A549 (cell line): ENCODE measurements around the gene RFX1. TPM values are rescaled to one million over a fixed set of nuclear protein-coding genes. Genes with fewer than 3 reads are reported as not detected.

Source experiments
- ATAC-seq, 2 experiments: fragments of 200-7000 bp in 1 of 2; fragments of >200 bp in 1 of 2; cut with Nextera tagmentation in 1 of 2; cut with Tn5 transposase in 1 of 2; 3 replicates each; pipeline versions ENCODE4 v1.8.0 to v1.9.1; 2018 to 2020; ENCODE audit warnings: mild to moderate bottlenecking in 1 of 2, moderate library complexity in 1 of 2
- CTCF ChIA-PET: fragments of 300-600 bp; sonication (Branson Sonifier 250); formaldehyde crosslinking; extraction: SDS; loops from one replicate; lab custom pipeline; 2021; ENCODE audit warnings: antibody characterized with exemption, inconsistent platforms; lab: Yijun Ruan, JAX
- POLR2A ChIA-PET: fragments of 350-600 bp; formaldehyde crosslinking; extraction: SDS; loops from one replicate; lab custom pipeline; 2021; ENCODE audit warnings: antibody characterized with exemption, inconsistent platforms; lab: Yijun Ruan, JAX
- DNase-seq, 2 experiments: peaks; one replicate each; pipeline versions ENCODE4 v3.0.0 to v3.0.0-alpha.2; 2011 to 2016; ENCODE audit warnings: low read depth in 1 of 2, low spot score in 1 of 2
- FAIRE-seq: peaks from 2 replicates; lab custom pipeline; 2011; peaks lifted over from hg19 to GRCh38; lab: Jason Lieb, UNC
- H3K27ac ChIP-seq, 2 experiments: fragments of >200 bp; sonication (Bioruptor Twin); formaldehyde crosslinking; 3 replicates each; pipeline ENCODE4 v1.5.1; 2016 to 2017
- H3K4me1 ChIP-seq: fragments of >200 bp; sonication (Bioruptor Twin); formaldehyde crosslinking; 3 replicates; pipeline ENCODE4 v1.6.1; 2016
- H3K4me2 ChIP-seq: fragments of >200 bp; sonication (Bioruptor Twin); formaldehyde crosslinking; 3 replicates; pipeline ENCODE4 v1.6.1; 2016
- H3K4me3 ChIP-seq: fragments of >200 bp; sonication (Bioruptor Twin); formaldehyde crosslinking; 3 replicates; pipeline ENCODE4 v1.5.1; 2016
- H3K9me3 ChIP-seq: fragments of >200 bp; sonication (Bioruptor Twin); formaldehyde crosslinking; 3 replicates; pipeline ENCODE4 v1.6.1; 2016
- CBX8 ChIP-seq: fragments of 200-600 bp; sonication (generic); IDR thresholded peaks from 2 replicates; pipeline ENCODE4 v1.6.1; 2016
- CHD4 ChIP-seq: fragments of 200-600 bp; sonication (generic); IDR thresholded peaks from 2 replicates; pipeline ENCODE4 v1.6.1; 2016; ENCODE audit warnings: antibody characterized with exemption, mild to moderate bottlenecking, borderline replicate concordance
- EHF ChIP-seq: fragments of 250-450 bp; sonication (Bioruptor Pico); IDR thresholded peaks from 2 replicates; pipeline ENCODE4 v1.5.0; 2020; ENCODE audit warnings: mild to moderate bottlenecking
- EP300 ChIP-seq, 2 experiments: fragments of >200 bp; sonication (Bioruptor Twin); formaldehyde crosslinking; IDR thresholded peaks; 2 replicates in 1 of 2; 3 replicates in 1 of 2; pipeline ENCODE4 v1.6.1; 2016 to 2017
- FOSL2 ChIP-seq, 2 experiments: fragments of 450-650 bp in 1 of 2; fragments of >200 bp in 1 of 2; sonication (Bioruptor Twin) in 1 of 2; formaldehyde crosslinking; IDR thresholded peaks; 2 replicates each; pipeline versions ENCODE4 v1.5.0 to v1.6.1; 2016 to 2020; ENCODE audit warnings: mild to moderate bottlenecking in 1 of 2, moderate library complexity in 1 of 2
- GATA3 ChIP-seq: IDR thresholded peaks from 2 replicates; pipeline ENCODE4 v1.6.1; 2012; ENCODE audit warnings: borderline replicate concordance
- HDAC2 ChIP-seq: fragments of 200-600 bp; sonication (generic); IDR thresholded peaks from 2 replicates; pipeline ENCODE4 v1.6.1; 2016
- HEYL ChIP-seq: fragments of 250-450 bp; sonication (Bioruptor Pico); IDR thresholded peaks from 2 replicates; pipeline ENCODE4 v1.8.0; 2021; ENCODE audit warnings: mild to moderate bottlenecking, moderate library complexity
- HOXB13 ChIP-seq: fragments of 250-450 bp; sonication (Bioruptor Pico); IDR thresholded peaks from 2 replicates; pipeline ENCODE4 v1.5.0; 2020; ENCODE audit warnings: low read depth, mild to moderate bottlenecking, moderate library complexity
- HOXB5 ChIP-seq: fragments of 250-450 bp; sonication (Bioruptor Pico); IDR thresholded peaks from 2 replicates; pipeline ENCODE4 v1.5.0; 2020; ENCODE audit warnings: mild to moderate bottlenecking, moderate library complexity
- JUNB ChIP-seq: fragments of >200 bp; sonication (Bioruptor Twin); formaldehyde crosslinking; IDR thresholded peaks from 2 replicates; pipeline ENCODE4 v1.6.1; 2016
- POLR2AphosphoS2 ChIP-seq: conservative IDR thresholded peaks from 2 replicates; pipeline ENCODE4 v1.6.1; 2012; ENCODE audit warnings: low read length, improper control_type of control experiment, inconsistent platforms
- RAD21 ChIP-seq, 2 experiments: fragments of >200 bp in 1 of 2; sonication (Bioruptor Twin) in 1 of 2; formaldehyde crosslinking in 1 of 2; IDR thresholded peaks in 1 of 2; conservative IDR thresholded peaks in 1 of 2; 2 replicates in 1 of 2; 3 replicates in 1 of 2; pipeline ENCODE4 v1.6.1; 2012 to 2018; ENCODE audit warnings: inconsistent platforms in 1 of 2
- RCOR1 ChIP-seq: fragments of 150-350 bp; IDR thresholded peaks from 2 replicates; pipeline ENCODE4 v1.6.1; 2014; ENCODE audit warnings: antibody characterized with exemption, low read length, low read depth
- SREBF2 ChIP-seq: fragments of 450-650 bp; IDR thresholded peaks from 2 replicates; pipeline ENCODE4 v1.6.1; 2014; ENCODE audit warnings: mild to moderate bottlenecking, moderate library complexity
- ZNF302 ChIP-seq: fragments of 250-450 bp; sonication (Bioruptor Pico); IDR thresholded peaks from 2 replicates; pipeline ENCODE4 v1.9.0; 2021; ENCODE audit warnings: inconsistent platforms, mild to moderate bottlenecking, moderate library complexity
- WGBS: methylation state at CpG from one replicate; pipeline ENCODE4 v1.1.6; 2017; ENCODE audit errors: missing lambda C conversion rate; 5-methylcytosine and 5-hydroxymethylcytosine counted together
- polyA plus RNA-seq, 4 experiments: library from polyadenylated mRNA; depleted of rRNA in 3 of 4; stranded (reverse); fragments of >200 nt; fragmentation: RNase III in 1 of 4; extraction: RNeasy Plus Mini Kit Qiagen cat#74134 plus additional on column Dnase treatment in 1 of 4; gene quantifications; 2 replicates in 3 of 4; 3 replicates in 1 of 4; pipeline ENCODE4 v1.2.3, GENCODE V29; 2011 to 2017
- TF ChIP-seq, protein P1 (sequence below): fragments of >200 bp; sonication (Bioruptor Twin); formaldehyde crosslinking; IDR thresholded peaks from 3 replicates; pipeline ENCODE4 v1.6.1; 2016
- TF ChIP-seq, protein P2 (sequence below): fragments of 450-650 bp; IDR thresholded peaks from 2 replicates; pipeline ENCODE4 v1.6.1; 2014; ENCODE audit warnings: antibody characterized with exemption
- TF ChIP-seq, protein P3 (sequence below): fragments of >200 bp; sonication (Bioruptor Twin); formaldehyde crosslinking; IDR thresholded peaks from 2 replicates; pipeline ENCODE4 v1.6.1; 2016
- TF ChIP-seq, protein P4 (sequence below): fragments of 250-450 bp; sonication (Bioruptor Pico); IDR thresholded peaks from 2 replicates; pipeline ENCODE4 v1.5.0; 2020; ENCODE audit warnings: low read depth, mild to moderate bottlenecking, moderate library complexity

RFX1 gene
- polyA plus RNA-seq, 2 of the 4 experiments (the other 2 are of a cell fraction) = 0.57 to 5.4 TPM

DNA sequence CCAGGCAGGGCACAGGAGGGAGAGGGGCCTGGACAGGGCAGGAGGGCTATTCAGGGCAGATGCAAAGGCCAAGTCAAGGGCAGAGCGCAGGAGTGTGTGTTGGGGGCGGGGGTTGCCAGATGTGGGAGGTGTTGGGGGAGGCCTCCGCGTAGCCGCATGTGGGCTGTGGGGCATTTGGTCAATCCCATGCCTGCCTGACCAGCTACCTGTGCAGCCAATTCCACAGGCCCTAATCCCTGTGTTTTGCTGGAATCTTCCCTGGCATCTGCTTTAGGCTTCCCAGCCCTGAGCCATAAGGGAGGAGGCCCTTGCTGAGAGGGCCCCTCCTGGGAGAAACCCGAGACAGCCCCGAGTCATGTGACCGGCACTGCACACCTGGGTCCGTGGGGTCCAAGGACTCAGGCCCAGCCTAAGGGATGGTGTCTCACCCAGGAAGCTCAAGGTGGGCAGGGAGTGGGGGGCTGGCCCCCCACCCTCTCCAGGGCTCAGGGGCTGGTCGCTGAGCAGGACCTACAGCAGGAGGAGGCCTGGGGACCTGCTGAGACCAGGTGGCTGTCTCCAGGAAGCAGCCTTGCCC is 20.3 kb downstream of the RFX1 start:
- H3K4me3 ChIP-seq = no peak overlapping the region
- WGBS = 83% methylated on average over 5 of the region's 10 CpGs
- TF ChIP-seq CHD4 (no peak), CBX8 (no peak)
- ATAC-seq (no peak; a peak in 1 of 6 replicates), FAIRE-seq (no peak), DNase-seq (no peak)
- no peak overlapping the region for H3K27ac ChIP-seq
- ChIA-PET CTCF (interaction anchor here (1.4 kb wide), 1 partner anchor 105 kb away, joined by 4 read pairs; no protein-coding TSS in a partner anchor), POLR2A (no interaction called here)
- H3K4me2 ChIP-seq = no peak overlapping the region
- H3K9me3 ChIP-seq = no peaks in the 10 kb centered on the region
- no peaks in the 10 kb centered on the region for H3K4me1 ChIP-seq

DNA sequence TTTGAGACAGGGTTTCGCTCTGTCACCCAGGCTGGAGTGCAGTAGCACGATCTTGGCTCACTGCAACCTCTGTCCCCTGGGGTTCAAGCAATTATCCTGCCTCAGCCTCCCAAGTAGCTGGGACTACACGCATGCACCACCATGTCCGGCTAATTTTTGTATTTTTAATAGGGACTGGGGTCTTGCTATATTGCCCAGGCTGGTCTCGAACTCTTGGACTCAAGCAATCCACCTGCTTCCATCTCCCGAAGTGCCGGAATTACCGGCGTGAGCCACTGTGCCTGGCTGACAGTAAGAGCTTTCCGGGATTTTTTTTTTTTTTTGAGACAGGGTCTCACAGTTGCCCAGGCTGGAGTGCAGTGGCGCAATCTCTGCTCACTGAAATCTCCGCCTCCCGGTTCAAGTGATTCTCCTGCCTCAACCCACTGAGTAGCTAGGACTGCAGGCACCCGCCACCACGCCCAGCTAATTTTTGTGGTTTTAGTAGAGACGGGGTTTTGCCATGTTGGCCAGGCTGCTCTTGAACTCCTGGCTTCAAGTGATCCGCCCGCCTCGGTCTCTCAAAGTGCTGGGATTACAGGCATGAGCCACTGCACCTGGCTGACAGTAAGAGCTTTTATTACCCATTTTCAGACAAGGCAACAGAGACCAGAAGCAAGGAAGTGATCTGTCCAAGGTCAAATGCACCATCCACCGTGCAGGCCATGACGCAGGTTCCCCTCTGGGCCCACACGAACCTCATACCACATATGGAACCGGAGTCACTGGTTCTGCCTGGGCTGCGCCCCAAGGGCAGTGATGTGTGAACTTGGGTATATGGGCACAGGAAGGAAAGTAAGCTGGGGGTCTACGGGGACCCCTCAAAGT is 21.0 kb downstream of the RFX1 start:
- DNase-seq = no peak
- ChIA-PET CTCF (interaction anchor here (1.4 kb wide), 1 partner anchor 105 kb away, joined by 4 read pairs; no protein-coding TSS in a partner anchor), POLR2A (no interaction called here)
- Histone ChIP-seq H3K9me3 (no peaks in the 10 kb centered on the region), H3K4me1 (no peaks in the 10 kb centered on the region), H3K27ac (no peak overlapping the region), H3K4me2 (no peak overlapping the region), H3K4me3 (no peak overlapping the region)
- no peak for ATAC-seq
- FAIRE-seq = no peak
- 88% methylated on average over 23 of the region's 25 CpGs for WGBS
- TF ChIP-seq JUNB (no peak), RCOR1 (no peak), FOSL2 (IDR thresholded peaks at IDR 0.05) (no peak), FOSL2 (CRISPR knock-in tag; IDR thresholded peaks at IDR 0.05) (no peak), HOXB5 (CRISPR knock-in tag) (no peak), RAD21 (conservative IDR thresholded peaks at IDR 0.05 in 1 of 2, IDR thresholded peaks at IDR 0.05 in 1 of 2) (no peak), POLR2AphosphoS2 (no peak), GATA3 (no peak), HDAC2 (no peak), EP300 (IDR thresholded peaks at IDR 0.05) (no peak), CHD4 (no peak), HOXB13 (CRISPR knock-in tag) (no peak), EHF (CRISPR knock-in tag) (no peak), ZNF302 (CRISPR knock-in tag) (no peak), SREBF2 (no peak), HEYL (no peak)
- TF ChIP-seq, protein P1, sequence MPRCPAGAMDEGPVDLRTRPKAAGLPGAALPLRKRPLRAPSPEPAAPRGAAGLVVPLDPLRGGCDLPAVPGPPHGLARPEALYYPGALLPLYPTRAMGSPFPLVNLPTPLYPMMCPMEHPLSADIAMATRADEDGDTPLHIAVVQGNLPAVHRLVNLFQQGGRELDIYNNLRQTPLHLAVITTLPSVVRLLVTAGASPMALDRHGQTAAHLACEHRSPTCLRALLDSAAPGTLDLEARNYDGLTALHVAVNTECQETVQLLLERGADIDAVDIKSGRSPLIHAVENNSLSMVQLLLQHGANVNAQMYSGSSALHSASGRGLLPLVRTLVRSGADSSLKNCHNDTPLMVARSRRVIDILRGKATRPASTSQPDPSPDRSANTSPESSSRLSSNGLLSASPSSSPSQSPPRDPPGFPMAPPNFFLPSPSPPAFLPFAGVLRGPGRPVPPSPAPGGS = no peak
- TF ChIP-seq, protein P2, sequence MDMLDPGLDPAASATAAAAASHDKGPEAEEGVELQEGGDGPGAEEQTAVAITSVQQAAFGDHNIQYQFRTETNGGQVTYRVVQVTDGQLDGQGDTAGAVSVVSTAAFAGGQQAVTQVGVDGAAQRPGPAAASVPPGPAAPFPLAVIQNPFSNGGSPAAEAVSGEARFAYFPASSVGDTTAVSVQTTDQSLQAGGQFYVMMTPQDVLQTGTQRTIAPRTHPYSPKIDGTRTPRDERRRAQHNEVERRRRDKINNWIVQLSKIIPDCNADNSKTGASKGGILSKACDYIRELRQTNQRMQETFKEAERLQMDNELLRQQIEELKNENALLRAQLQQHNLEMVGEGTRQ = no peak
- TF ChIP-seq, protein P3, sequence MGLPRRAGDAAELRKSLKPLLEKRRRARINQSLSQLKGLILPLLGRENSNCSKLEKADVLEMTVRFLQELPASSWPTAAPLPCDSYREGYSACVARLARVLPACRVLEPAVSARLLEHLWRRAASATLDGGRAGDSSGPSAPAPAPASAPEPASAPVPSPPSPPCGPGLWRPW = no peak
- TF ChIP-seq, protein P4, sequence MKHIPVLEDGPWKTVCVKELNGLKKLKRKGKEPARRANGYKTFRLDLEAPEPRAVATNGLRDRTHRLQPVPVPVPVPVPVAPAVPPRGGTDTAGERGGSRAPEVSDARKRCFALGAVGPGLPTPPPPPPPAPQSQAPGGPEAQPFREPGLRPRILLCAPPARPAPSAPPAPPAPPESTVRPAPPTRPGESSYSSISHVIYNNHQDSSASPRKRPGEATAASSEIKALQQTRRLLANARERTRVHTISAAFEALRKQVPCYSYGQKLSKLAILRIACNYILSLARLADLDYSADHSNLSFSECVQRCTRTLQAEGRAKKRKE (CRISPR knock-in tag) = no peak
